Stimulated activated CD8-positive, alpha-beta memory T cell treated with anti-CD3 and anti-CD28 coated beads, Interleukin-12 subunit alpha, Interleukin-12 subunit beta, amount 100 ng/mL, for 24 hours (primary cell): ENCODE results near the gene C1orf232.

Source experiments
- DNase-seq: peaks from one replicate; pipeline ENCODE4 v3.0.0-alpha.2; 2020; ENCODE audit errors: extremely low read depth

Gene C1orf232

DNA sequence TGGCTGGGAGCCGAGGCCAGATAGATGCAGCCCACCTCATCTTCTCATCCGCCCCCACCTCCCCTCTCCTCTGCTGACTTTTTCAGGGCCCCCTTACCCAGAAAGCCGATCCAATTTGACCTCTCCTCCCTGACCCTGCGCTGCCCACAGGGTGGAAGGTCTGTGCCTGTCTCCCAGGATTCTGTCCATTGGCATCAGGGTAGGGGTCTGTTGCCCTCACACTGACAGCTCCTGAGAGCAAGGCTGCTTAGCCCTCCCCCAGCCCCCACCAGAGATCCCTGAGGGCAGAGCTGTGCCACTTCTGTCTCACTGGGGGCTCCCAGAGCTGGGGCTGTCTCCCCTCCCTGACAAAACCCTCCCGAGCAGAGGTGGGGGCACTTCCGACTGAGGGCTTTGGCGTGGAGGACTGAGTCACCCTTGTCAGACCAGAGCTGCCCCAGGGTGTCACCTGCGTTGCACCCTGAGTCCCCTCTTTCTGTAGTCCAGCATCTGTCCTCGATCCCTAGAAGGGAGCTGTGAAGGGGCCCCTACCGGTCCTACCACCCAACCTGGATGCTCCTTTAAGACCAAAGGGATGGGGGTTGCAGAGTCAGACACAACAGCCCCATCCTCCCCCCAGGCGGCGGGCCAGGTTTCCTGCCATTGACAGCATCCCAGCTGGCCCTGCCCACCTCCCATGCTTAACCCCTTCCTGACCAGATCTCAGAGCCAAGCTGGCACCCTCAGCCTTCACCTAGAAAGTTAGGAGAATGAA lies 12.3 kb downstream of the C1orf232 start:
- no peak for DNase-seq

DNA sequence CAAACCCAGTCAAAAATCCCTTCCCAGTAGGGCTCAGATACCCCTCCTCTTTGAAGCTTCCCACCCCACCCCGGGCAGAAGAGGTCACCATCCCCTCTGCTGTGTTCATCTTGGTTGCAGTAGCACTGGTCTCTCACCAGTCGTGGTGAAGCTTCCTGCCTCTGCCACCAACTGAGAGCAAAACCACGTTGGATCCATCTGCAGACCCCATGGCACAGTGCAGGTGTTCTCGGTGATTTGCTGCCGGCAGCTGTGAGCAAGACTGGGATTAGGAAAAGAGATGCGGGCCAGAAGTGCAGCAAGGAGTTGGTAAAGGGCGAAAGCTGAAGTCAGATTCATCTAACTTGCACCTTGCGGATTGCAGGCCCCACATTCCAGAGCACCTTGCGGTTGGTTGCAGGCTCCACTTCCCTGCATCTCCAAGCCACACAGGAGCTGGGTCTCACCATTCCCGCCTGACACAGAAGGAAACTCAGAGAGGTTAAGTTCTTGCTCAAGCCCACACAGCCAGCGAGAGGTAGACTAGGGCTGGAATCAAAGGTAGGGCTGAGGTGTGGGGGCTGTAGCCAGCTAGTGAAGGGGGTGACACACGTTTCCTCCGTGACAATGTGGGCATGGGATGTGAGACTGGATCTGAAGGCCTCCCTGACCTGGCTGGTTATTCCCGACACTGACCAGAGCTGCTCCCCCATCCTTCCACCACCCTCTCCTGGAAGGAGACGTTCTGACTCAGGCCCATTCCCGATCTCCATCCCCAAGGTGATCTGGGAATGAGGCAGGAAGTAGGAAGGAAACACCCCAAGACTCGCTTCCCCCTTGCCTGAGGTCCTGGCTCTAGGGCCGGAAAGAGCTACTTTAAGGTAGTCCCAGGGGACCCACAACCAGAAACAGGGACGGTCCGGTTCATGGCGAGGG lies 13.1 kb downstream of the C1orf232 start:
- DNase-seq: no peak

DNA sequence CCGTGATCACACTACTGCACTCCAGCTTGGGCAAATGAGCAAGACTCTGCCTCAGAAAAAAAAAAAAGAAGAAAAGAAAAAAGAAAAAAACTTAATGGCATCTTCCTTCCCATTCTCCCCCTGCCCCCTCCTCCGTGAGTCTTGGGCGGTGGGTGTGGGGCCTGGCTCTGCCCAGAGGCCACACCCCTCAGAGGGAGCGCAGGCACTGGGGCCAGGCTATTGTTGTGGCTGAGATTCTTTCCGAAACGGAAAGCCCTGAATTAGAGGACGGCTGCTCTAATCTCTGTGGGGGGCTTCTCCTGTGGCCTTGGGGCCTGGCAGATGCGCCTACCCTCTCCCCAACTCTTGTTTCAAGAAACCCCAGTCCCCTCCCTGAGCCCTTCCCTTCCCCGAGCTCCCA lies 14.0 kb downstream of the C1orf232 start:
- no peak for DNase-seq

DNA sequence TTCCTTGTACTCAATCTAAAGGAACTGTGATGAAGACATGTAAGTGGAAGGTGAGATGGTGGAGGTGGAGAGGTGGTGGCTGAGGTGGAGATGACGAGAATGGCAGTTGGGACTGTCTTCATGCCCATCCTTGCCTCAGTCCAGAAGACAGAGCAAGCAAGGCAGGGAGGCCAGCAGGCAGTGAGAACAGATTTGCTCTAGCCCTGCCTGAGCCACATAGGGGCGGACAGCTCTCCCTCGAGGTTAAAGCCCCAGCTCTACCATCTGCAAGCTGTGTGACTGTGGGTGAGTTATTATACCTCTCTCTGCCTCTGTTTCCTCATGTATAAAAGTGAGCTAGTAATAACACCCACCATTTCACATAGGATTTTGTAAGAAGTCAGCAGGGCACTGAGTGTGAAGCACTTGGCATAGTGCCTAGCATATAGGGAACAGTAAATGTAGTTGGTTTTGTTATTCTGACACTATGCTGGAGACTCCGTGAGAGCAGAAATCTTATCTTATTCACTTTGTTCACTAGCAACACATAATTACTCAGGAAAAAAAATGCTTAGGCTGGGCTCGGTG lies 14.7 kb downstream of the C1orf232 start:
- DNase-seq: no peak

DNA sequence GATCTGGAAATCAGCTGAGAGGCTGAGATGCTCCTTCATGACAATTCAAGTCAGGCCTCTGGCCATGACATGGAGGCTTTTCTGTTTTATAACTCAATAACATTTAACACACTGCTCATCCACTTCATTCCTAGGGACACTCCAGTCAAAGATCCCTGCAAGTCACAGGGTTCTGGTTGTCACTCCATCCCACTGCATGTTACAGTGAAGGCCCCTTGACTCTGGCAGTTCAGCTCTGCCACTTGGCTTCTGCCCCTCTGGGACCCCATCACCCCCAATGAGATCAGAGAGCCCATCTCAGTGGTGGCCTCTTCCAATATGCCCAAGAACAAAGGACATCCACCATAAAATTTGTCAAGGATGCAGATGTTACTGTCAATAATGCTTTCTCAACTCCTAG lies 19.9 kb downstream of the C1orf232 start:
- no peak for DNase-seq

DNA sequence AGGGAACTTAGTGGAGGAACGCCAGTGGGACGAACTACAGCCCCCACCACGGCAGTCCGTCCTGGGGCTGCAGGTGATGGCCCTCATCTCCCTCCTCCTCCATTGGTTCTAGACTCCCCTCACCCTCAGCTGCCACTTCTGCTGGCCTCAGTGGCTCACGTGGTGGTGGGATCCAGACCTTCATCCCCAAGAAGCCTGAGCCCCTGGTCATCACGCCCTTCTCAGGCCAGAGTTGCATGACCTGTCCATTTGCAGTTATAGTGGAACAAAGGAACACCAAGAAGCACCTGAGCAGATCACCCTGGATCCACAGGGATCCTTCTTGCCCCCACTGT lies 22.8 kb downstream of the C1orf232 start:
- no peak for DNase-seq

DNA sequence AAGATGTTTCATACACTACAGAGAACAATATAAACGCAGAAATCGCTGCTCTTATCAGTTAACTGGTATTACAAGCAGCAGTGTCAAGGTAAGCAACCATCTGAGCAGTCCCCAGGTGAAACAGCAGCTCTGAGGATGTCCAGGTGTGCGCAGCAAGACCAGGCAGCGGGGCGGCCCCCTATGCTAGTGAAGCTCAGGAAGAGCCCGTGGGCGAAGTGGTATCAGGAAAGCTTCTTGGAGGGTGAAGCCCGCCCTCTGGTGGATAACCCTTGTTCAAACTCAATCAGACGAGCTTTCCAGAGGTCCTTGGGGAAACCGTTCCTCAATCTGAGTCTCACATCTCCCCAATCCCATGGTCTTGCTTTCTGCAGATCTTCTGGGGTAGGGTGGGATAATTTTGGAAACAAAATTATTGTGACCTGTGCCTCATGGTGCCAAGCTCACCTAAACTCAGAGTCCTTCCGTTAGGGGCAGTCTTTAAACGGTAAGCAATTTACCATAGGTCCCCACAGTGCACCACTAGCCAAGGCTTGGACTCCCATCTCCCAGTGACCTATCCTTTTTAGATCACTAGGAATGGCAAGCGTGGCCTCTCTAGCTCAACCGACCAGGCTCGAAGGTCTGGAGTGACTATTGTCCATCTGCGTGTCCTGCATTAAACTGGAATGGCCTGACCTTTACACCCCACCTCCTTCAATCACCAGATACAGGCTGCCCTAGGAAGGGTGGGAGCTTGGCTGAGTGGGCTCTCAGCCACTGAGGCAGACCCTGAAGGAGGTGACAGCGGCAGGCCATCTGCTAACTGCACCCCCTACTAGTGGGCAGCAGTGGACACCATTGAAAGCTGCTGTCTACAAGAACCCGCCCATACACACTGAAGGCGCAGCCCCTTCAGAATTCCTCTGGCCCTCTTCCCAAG lies 23.5 kb downstream of the C1orf232 start:
- DNase-seq: peak; percentile 30

DNA sequence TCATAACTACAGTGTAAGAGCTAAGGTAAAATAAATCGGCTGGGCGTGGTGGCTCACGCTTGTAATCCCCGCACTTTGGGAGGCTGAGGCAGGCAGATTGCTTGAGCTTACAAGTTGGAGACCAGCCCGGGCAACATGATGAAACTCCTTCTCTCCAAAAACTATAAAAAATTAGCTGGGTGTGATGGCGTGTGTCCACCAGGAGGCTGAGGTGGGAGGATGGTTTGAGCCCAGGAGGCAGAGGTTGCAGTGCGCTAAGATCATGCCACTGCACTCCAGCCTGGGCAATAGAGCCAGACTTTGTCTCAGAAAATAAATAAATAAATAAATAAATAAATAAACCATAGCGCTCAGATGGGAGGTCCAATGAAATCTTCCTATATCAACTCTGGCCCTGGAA lies 26.6 kb downstream of the C1orf232 start:
- no peak for DNase-seq

DNA sequence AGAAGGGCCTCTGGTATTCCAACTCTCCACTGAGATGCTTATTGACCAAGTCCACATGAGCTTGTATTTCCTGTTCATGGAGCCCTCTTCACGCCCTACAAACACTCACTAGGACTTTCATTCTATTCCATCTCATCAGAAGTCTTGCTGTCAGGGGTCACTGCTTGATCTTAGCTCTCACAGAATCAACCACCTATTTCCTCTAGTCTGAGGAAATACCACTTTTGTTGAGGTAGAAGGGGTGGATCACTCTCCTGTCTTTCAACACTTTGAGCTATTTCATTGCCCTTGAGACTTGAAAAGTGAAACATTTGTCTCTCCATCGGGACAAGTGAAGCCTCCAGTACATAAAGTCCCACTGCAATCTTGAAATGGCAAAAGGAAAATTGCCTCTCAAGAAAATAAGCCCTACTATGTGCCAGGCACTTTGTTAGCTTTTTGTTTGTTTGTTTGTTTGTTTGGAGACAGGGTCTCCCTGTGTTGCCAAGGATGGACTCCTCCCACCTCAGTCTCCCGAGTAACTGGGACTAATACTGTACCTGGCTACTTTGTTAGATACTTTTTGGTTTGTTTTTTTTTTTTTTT lies 29.7 kb downstream of the C1orf232 start:
- DNase-seq: no peak

DNA sequence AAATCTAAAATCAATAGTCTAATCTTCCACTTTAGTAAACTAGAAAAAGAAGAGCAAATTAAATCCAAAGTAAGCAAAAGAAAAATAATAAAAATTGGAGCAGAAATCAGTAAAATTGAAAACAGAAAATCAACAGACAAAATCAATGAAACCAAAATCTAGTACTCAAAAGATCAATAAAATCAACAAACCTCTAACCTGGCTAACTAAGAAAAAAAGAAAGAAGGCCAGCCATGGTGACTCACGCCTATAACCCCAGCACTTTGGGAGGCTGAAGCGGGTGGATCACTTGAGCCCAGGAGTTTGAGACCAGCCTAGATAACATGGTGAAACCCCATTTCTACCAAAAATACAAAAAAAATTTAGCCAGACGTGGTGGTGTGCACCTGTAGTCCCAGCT lies 34.3 kb downstream of the C1orf232 start:
- DNase-seq: no peak

DNA sequence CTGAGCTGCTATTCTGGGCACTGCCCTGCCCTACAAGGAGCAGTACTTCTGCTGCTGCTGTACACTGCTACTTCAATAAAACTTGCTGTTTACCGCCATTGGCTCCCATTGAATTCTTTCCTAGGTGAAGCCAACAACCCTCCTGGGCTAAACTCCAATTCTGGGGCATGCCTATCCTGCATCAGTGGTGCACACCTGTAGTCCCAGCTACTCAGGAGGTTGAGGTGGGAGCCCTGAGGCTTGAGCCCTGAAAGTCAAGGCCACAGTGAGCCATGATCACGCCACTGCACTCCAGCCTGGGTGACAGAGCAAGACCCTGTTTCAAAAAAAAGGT lies 36.0 kb downstream of the C1orf232 start:
- no peak for DNase-seq

DNA sequence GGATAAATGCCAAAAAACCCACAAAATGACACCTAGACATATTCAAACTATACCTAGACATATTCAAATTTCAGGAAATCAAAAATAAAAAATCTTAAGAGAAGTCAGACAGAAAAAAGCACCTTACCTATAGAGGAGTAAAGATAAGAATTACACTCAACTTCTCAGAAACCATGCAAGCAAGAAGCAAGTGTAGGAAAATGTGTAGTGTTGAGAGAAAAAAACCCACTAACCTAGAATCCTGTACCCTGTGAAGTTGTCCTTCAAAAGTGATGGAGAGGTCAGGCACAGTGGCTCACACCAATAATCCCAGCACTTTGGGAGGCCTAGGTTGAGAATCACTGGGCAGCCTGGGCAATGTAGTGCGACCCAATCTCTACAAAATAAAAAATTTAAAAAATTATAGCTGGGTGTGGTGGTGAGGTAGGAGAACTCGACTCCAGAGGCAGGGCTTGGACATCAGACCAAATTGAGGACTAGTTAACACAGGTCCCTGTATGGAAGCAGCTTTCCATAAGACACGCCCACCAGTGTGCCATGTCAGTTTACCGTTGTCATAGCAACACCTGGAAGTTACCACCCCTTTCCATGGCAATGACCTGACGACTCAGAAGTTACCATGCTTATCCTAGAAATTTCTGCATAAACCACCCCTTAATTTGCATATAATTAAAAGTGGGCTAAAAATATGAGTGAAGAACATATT lies 36.5 kb downstream of the C1orf232 start:
- no peak for DNase-seq

DNA sequence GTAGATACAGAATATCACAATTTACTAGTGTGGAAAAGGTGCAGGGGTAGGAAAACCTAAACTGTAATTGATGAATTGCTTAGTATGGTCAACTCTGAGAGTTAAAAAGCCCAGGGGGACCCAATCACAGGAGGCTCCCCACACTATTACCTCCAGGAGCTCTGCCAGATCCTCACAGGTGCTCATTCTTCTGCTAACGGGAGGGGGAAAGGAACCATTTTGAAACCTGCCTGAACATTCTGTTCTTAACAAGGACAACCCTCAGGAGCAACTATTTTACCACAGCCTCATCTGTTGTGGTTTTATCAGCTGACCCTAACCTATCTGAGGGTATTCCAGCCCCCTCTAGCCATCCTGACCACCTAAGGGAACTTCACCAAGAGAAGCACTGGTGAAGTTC lies 38.1 kb downstream of the C1orf232 start:
- DNase-seq: no peak

DNA sequence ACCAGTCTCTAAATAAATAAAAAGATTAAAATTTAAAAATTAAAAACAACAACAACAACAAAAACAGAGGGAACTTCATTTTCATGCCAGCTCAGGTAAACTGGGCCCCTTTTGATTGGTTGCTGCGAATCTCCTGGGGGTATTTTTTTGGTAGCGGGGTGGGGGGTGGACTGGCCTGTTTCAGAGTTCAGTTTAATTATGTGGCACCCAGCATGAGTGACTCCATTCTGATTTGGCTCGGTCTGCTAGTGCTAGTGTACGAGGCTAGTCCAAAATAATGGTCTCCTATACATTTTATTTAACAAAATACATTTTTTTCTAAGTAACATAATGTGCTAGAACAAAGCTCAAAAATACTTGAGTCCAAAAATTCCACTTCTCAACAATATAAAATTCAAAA lies 39.0 kb downstream of the C1orf232 start:
- no peak for DNase-seq

DNA sequence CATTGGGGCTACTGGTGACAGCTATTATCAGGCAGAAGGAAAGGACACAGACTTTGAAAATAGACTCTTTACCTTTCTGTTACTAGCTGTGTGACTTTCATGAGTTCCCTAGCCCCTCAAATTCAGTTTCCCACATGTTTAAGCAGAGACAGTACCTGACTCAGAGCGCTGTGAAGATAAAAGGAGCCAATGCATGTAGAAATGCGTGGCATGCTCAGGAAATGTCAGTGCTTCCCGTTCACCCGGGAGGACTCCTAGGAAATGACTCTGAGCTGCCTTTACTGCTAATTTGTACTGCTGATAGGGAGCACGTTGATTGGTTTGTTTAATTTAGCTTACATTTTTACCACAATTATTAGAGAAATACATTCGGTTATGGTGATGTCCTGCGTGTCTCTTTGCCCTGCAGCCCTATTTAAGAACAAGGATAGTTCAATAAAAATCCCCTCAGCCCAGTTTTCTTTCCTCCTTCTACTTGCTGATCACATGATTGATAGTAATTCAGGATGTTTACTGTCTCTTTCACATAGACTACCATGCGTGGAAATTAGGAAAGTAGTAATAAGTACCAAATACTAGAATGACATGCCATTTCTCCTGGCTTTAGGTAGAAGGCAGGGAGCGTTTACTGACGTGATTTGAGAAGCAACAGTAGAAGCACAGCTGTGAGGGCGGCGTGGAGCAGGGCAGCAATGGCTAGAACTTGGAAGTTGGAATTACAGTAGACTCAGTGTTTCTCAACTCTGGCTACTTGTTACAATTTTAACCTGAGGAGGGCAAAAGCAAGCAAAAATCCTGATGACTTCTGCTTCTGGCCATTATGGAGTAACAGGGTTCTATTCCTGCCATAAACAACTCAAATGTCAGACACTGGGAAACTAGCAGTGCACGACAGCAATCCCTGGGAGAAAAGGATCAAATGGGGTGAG lies 41.3 kb downstream of the C1orf232 start:
- DNase-seq: no peak

DNA sequence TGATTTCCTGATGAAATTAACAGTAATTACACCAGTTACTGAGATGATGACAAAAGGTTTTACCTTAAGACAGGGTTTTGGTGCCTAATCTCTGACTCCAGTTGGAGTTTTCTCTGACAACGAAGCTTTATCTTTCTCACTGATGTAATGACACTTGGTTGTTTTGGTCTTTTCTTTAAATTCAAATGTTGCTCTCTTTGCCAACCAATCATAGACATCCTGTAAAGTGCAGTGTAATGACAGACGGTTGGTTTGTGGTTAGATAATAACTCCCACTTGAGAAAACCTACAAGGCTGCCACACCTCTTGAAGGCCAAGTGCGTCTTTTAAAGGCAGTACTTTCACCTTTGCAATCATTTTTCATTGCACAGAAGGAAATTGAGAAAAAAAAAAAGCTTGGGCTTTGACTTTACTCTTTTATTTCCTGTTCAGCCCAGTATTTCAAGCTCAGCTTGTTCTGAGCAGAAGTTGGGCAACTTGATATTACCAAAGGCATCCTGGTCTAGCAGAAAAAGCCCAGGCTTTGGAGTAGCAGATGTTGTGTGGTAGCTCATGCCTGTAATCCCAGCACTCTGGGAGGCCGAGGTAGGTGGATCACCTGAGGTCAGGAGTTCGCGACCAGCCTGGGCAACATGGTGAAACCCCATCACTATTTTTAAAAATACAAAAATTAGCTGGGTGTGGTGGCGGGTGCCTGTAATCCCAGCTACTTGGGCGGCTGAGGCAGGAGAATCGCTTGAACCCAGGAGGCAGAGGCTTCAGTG lies 42.3 kb downstream of the C1orf232 start:
- DNase-seq: no peak

DNA sequence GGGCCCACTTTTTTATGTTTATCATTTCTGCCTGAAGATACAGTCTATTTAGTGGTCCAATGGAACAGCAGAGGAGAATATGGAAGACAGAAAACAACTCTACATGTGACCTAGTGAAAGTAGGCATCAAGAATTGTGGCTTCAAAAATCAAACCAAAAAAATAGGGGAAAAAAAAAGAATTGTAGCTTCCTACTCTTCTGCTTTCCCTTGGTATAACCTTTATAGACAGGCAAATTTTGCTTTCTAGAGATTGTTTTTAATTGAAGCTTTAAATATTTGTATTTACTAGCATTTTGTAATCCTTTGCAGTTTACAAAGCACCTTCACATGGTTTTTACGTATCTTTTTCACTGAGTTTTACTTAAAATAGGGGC lies 42.8 kb downstream of the C1orf232 start:
- no peak for DNase-seq

DNA sequence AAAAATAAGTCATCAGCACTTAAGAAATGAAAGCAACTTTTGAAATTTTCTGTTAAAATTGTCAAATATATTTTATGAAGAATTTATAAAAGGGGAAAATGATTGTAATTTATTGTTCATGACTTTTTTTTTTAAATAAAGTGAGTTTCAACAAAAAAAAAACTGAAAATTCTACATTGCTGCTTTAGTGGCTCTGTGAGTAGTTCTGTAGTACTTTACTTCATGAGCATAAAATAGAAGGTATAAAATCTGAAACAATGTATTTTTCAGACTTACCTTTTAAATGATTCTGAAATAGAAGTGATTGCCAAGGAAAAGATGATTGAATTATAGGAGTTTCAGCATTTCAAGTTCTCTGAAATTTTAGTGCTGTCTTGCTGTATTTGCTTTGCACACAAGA lies 43.4 kb downstream of the C1orf232 start:
- DNase-seq: no peak
